ENCODE measurements around the gene ATP6V1C2.

GRCh38 chr2:10790228-10790973 lies 69.0 kb downstream of the ATP6V1C2 start:
- TF ChIP-seq CTCF (tag by site-specific recombination; IDR thresholded peaks at IDR 0.05) (no peak), PBX3 (CRISPR knock-in tag; IDR thresholded peaks at IDR 0.05) (no peak), ZNF292 (tag by site-specific recombination; IDR thresholded peaks at IDR 0.05; ENCODE audit: borderline replicate concordance, low read depth) (no peak), ZBTB21 (tag by site-specific recombination; IDR thresholded peaks at IDR 0.05) (no peak), ZNF155 (tag by site-specific recombination; IDR thresholded peaks at IDR 0.05) (no peak), ZNF362 (tag by site-specific recombination; IDR thresholded peaks at IDR 0.05) (no peak), ZNF146 (tag by site-specific recombination; IDR thresholded peaks at IDR 0.05) (no peak), ZNF221 (tag by site-specific recombination; IDR thresholded peaks at IDR 0.05; ENCODE audit: borderline replicate concordance) (no peak), ZNF585B (tag by site-specific recombination; IDR thresholded peaks at IDR 0.05) (no peak), PATZ1 (tag by site-specific recombination; IDR thresholded peaks at IDR 0.05) (no peak)

All from HEK293 (cell line).